ENCODE measurements around the gene IGFBP4.

IGFBP4 gene

DNA sequence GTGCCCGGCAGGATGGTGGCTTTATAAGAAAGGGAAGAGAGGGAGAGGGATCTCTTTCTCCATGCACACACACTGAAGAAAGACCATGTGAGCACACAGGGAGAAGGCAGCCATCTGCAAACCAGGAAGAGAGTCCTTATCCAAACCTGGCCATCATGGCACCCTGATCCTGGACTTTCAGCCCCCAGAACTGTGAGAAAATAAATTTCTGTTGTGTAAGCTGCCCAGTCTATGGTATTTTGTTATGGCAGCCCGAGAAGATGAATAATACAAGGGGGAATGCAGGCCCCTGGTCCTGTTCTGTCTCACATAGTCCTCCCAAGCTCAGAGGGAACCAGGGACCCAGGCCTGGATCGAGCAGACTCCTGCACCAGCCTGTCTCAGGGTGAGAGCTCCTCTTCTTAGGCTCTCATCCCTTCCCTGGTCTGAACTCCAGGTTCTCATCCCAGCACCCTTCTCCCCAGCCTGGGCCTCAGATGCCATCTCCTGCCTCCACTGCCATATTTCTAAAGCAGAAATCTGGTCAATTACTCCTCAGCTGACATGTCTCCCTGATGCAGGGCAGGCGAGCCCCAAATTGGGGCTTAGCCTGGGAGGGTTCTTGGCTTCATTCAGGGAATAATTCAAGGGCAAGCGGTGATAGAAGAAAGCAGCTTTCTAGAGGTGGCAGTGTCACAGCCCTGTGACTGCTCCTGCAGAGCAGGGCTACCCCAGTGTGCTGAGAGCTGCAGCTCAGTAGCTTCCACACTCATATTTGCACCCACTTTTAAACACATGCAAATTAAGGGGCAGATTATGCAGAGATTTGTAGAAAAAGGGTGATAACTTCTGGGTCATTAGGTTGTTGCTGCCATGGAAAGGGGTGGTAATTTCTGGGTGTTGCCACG is 28.8 kb downstream of the IGFBP4 start:
- in situ Hi-C loops (cut with HindIII; ENCODE audit: low sequenced_read_pairs), result no loop called here
- DNase-seq (ENCODE audit: low read depth), result no peak
- no peak overlapping the region for H3K4me3 ChIP-seq (ENCODE audit: low read depth, low read length)
- TF ChIP-seq, protein P1, sequence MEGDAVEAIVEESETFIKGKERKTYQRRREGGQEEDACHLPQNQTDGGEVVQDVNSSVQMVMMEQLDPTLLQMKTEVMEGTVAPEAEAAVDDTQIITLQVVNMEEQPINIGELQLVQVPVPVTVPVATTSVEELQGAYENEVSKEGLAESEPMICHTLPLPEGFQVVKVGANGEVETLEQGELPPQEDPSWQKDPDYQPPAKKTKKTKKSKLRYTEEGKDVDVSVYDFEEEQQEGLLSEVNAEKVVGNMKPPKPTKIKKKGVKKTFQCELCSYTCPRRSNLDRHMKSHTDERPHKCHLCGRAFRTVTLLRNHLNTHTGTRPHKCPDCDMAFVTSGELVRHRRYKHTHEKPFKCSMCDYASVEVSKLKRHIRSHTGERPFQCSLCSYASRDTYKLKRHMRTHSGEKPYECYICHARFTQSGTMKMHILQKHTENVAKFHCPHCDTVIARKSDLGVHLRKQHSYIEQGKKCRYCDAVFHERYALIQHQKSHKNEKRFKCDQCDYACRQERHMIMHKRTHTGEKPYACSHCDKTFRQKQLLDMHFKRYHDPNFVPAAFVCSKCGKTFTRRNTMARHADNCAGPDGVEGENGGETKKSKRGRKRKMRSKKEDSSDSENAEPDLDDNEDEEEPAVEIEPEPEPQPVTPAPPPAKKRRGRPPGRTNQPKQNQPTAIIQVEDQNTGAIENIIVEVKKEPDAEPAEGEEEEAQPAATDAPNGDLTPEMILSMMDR (IDR thresholded peaks at IDR 0.05; ENCODE audit: low read depth, low read length, missing control alignments), result no peak

DNA sequence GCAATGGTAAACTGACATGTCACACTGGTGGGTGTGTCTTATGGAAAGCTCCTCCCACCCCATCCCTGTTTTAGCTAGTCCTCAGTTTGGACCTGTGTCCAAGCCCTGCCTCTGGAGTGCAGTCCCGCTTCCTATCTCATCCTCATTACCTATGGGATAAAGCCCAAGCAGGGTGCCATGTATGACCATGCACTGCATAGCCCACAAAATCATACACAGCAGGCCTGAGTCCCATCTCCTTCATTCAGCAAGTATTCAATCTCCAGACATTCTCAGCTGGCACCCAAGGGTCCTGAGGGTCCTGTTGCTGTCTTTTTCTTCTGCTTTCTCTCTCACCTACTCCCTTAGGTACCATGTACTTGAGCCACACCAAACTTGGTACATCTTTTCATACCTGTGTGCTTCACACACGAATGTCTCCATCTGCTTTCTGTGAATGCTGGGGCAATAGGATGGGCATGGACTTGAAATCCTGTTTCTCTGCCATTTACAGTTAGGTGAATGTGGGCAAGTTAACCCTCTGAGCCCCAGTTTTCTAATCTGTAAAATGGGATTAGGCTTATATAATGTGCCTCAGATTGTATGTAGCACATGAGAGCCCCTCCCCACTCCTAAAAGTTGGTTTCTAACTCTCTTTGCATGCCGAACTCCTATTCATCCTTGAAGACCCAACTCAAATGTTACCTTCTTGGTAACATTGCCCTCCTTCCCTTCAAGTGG is 29.6 kb downstream of the IGFBP4 start:
- H3K4me3 ChIP-seq (ENCODE audit: low read depth, low read length), result no peak overlapping the region
- TF ChIP-seq, protein P1 (IDR thresholded peaks at IDR 0.05; ENCODE audit: low read depth, low read length, missing control alignments), result no peak
- in situ Hi-C loops (cut with HindIII; ENCODE audit: low sequenced_read_pairs), result no loop called here
- DNase-seq (ENCODE audit: low read depth), result no peak

DNA sequence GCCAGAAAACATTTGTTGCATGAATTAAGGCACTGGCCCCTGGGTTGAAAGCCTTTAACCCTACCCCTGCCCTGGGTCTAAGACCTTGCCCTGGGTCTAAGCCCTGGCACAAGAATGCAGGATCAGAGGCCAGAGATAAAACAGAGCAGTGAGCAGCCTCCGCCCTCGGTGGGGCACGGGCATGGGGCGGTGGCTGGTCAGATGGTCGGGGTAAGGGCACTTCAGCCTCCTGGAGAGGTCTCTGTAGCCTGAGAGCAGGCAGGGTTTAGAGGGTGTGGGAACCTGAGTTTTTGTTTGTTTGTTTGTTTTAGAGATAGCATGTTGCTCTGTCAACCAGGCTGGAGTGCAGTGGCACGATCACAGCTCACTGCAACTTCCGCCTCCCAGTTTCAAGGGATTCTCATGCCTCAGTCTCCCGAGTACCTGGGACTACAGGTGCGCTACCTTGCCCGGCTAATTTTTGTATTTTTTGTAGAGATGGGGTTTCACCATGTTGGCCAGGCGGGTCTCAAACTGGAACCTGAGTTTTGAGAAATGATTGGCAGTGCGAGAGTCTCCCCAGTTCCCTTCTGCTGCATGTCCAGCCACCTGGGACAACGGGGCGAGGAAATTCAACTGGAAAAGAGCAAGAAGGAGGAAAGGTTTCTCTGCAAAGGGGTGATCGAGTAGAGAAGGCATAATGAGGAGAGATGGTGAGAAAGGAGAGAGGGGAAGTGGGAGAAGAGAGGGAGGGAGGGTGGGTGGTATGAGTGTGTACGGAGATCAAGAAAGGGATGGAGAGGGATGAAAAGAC is 30.5 kb downstream of the IGFBP4 start:
- no peak overlapping the region for H3K4me3 ChIP-seq (ENCODE audit: low read depth, low read length)
- no peak for DNase-seq (ENCODE audit: low read depth)
- in situ Hi-C loops (cut with HindIII; ENCODE audit: low sequenced_read_pairs), result no loop called here
- TF ChIP-seq, protein P1 (IDR thresholded peaks at IDR 0.05; ENCODE audit: low read depth, low read length, missing control alignments), result no peak

DNA sequence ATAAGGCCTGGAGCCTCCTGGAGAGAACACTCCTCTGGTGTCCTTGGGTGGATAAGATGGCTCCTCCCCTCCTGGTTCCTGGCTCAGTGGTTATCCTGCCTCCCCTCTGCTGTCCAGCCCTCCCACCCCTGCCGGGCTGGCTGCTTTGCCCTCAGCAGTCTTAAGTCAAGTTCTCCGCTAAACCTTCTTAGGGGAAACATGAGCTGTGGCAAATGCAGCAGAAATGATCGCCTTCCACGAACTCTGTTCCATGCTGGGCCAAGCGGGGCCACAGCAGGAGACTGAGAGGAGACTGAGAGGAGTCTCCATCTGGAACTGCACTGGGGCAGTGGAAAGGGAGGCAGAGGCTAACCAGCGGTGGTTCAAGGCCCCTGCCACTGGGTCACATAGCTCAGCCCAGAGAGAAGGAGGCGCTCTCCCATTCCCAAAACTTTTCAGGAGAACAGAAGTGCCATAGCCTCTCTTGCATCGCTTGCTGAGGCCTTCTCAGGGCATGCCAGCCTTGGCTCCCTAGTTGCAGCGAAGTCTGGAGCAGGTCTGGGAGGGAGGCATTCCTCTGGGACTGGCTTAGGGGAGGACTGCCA is 31.3 kb downstream of the IGFBP4 start:
- H3K4me3 ChIP-seq (ENCODE audit: low read depth, low read length), result no peak overlapping the region
- TF ChIP-seq, protein P1 (IDR thresholded peaks at IDR 0.05; ENCODE audit: low read depth, low read length, missing control alignments), result no peak
- DNase-seq (ENCODE audit: low read depth), result no peak
- in situ Hi-C loops (cut with HindIII; ENCODE audit: low sequenced_read_pairs), result no loop called here

DNA sequence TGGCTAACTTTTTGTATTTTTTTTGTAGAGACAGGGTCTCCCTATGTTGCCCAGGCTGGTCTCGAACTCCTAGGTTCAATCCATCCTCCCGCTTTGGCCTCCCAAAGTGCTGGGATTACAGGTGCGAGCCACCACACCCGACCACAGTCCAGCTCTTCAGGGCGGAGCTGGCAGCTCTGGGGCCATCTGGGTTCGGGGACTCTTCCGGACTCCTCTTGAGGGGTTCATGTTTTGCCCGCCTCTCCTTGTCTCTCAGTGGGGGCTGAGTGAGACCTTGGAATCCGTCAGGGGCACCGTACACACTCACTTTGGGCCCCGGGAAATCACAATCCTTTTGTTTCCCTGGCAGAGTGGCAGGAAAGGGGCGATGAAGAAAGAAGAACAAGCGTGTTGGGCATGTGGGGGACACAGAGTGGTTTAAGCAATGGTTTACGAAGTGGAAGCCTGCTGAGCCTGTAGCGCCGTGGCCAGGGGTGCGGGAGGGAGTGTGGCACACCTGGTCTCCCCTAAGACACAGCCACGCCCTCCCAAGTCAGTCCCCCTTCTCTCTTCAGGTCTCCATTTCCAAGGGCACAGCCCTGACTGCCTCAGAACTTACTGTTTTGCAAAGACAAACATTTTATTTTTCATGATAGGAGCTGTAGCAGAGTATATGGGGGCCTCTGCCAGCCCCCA is 32.1 kb downstream of the IGFBP4 start:
- no peak for DNase-seq (ENCODE audit: low read depth)

More for the DNA sequence above, 32.1 kb downstream of the IGFBP4 start:
- TF ChIP-seq, protein P1 (IDR thresholded peaks at IDR 0.05; ENCODE audit: low read depth, low read length, missing control alignments), result no peak
- H3K4me3 ChIP-seq (ENCODE audit: low read depth, low read length), result no peak overlapping the region
- in situ Hi-C loops (cut with HindIII; ENCODE audit: low sequenced_read_pairs), result no loop called here
